GM23338 (cell line): ENCODE results near the gene ENC1.

Experiments used
- EZH2 ChIP-seq: fragments of 200-600 bp; sonication (generic); IDR thresholded peaks from one replicate; pipeline ENCODE4 v1.8.0; 2017; ENCODE audit warnings: antibody characterized with exemption, mild to moderate bottlenecking, low read depth; ENCODE audit not compliant: unreplicated experiment
- JUNB ChIP-seq: IDR thresholded peaks from one replicate; pipeline ENCODE4 v1.6.1; 2016; ENCODE audit warnings: antibody characterized with exemption; ENCODE audit not compliant: unreplicated experiment
- POLR2AphosphoS5 ChIP-seq: IDR thresholded peaks from 2 replicates; pipeline ENCODE4 v1.6.1; 2016; ENCODE audit warnings: antibody characterized with exemption, low read depth
- ZNF114 ChIP-seq: fragments of 250-450 bp; sonication (Bioruptor Pico); IDR thresholded peaks from 2 replicates; pipeline ENCODE4 v1.5.0; 2020; ENCODE audit warnings: mild to moderate bottlenecking, moderate library complexity
- TF ChIP-seq, protein P1 (sequence below), 2 experiments: fragments of 200-600 bp in 1 of 2; sonication (generic) in 1 of 2; conservative IDR thresholded peaks; 2 replicates each; pipeline versions ENCODE4 v1.5.1 to v1.6.1; 2016 to 2017; ENCODE audit warnings: antibody characterized with exemption in 2 of 2, low read depth in 2 of 2, mild to moderate bottlenecking in 2 of 2, moderate library complexity in 1 of 2
- TF ChIP-seq, protein P2 (sequence below): IDR thresholded peaks from one replicate; pipeline ENCODE4 v1.6.1; 2018; ENCODE audit warnings: antibody characterized with exemption; ENCODE audit not compliant: unreplicated experiment

DNA sequence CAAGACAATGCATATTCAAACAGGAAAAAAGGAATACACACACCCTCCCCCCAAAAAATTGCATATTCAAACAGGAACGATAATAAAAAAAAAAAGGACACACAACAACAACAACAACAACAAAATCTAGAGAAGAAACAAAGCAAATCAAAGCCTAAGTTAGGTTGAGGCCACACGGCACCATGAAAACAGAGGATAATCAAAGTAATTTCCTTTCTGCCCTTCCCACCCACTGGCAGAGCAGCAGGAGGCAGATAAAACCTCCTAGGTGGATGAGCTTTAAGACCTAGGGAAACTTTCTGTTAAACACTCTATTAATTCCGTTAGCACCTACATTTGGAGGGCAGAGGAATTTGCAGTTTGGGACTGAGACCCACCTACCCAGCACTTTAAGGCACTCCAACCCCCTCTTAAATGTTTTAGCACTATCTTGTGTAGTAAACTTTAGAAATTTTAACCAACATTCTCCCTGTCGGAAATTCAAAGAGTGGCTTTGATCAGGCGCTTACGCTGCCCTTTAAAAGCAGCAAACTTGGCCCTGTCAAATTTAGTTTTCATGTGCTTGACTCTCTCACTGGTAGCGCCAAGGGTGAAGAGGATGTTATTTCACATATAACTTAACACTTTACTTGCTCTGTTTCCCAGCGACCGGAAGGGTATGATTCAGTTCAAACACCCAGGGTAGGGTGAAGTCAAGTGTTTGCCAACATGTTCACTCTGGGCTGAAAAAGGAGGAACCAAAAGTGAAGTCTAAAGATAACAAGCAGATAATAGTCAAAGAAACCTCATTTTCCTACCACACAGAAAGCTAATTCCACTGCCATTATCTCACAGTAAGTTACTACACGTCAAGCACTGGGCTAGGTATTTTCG is 9.2 kb downstream of the ENC1 start:
- TF ChIP-seq POLR2AphosphoS5 (no peak), EZH2 (no peak), JUNB (no peak), ZNF114 (CRISPR knock-in tag) (no peak)
- TF ChIP-seq, protein P1, sequence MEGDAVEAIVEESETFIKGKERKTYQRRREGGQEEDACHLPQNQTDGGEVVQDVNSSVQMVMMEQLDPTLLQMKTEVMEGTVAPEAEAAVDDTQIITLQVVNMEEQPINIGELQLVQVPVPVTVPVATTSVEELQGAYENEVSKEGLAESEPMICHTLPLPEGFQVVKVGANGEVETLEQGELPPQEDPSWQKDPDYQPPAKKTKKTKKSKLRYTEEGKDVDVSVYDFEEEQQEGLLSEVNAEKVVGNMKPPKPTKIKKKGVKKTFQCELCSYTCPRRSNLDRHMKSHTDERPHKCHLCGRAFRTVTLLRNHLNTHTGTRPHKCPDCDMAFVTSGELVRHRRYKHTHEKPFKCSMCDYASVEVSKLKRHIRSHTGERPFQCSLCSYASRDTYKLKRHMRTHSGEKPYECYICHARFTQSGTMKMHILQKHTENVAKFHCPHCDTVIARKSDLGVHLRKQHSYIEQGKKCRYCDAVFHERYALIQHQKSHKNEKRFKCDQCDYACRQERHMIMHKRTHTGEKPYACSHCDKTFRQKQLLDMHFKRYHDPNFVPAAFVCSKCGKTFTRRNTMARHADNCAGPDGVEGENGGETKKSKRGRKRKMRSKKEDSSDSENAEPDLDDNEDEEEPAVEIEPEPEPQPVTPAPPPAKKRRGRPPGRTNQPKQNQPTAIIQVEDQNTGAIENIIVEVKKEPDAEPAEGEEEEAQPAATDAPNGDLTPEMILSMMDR (conservative IDR thresholded peaks at IDR 0.05; ENCODE audit: low read depth in 2 of 2): no peak
- TF ChIP-seq, protein P2, sequence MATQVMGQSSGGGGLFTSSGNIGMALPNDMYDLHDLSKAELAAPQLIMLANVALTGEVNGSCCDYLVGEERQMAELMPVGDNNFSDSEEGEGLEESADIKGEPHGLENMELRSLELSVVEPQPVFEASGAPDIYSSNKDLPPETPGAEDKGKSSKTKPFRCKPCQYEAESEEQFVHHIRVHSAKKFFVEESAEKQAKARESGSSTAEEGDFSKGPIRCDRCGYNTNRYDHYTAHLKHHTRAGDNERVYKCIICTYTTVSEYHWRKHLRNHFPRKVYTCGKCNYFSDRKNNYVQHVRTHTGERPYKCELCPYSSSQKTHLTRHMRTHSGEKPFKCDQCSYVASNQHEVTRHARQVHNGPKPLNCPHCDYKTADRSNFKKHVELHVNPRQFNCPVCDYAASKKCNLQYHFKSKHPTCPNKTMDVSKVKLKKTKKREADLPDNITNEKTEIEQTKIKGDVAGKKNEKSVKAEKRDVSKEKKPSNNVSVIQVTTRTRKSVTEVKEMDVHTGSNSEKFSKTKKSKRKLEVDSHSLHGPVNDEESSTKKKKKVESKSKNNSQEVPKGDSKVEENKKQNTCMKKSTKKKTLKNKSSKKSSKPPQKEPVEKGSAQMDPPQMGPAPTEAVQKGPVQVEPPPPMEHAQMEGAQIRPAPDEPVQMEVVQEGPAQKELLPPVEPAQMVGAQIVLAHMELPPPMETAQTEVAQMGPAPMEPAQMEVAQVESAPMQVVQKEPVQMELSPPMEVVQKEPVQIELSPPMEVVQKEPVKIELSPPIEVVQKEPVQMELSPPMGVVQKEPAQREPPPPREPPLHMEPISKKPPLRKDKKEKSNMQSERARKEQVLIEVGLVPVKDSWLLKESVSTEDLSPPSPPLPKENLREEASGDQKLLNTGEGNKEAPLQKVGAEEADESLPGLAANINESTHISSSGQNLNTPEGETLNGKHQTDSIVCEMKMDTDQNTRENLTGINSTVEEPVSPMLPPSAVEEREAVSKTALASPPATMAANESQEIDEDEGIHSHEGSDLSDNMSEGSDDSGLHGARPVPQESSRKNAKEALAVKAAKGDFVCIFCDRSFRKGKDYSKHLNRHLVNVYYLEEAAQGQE: no peak
